Measurements from ENCODE around the gene NAT8L.

DNA sequence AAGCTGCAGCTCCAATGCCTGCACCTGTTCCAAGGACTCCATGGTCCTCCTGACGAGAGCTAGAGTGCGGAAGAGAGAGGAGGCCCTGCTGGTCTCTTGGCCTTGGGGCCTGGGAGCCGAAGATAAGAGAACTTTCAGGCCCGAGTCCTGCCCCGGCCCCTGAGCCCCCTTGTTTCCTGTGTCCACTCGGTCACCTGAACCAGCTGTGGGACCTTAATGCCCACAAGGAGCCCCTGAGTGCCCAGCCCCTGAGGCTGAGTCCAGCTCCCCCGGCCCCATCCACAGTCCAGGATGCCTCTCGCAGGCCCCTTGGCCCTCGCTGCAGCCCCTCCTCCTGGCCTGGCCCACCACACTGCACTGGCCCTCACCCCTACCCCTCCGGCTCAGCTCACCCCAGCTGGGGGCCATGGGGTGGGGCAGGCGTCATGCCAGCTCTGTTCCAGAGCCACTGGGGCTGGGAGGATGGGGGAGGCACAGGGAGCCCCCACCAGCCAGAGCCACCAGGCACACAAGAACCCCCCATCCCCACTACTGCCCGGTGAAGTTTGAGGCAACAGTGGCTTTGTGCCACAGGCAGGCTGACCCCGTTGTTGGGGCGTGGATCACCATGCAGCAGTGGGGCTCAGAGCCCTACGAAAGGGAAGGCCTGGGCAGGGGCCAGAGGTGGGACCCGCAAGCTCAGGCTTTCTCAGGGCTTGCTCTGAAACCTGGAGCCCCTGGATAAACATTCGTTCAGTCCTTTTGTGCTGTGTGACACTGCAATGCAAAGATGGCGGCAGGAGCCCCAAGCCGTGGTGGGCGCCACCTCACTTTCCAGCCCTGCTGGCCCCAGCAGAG, 14.1 kb downstream of the NAT8L start:
- TF ChIP-seq CTCF (conservative IDR thresholded peaks at IDR 0.05; ENCODE audit: low read depth, low read length) = no peak
- TF ChIP-seq EZH2 (IDR thresholded peaks at IDR 0.05; ENCODE audit: low read length, unreplicated experiment) = no peak

Measured in PC-3 (cell line).